Activated CD8-positive, alpha-beta memory T cell treated with anti-CD3 and anti-CD28 coated beads for 4 hours (primary cell): Measurements from ENCODE around the gene PYROXD2.

Source experiments
- DNase-seq, 2 donors: peaks; one replicate each; pipeline ENCODE4 v3.0.0-alpha.2; 2020; ENCODE audit warnings: low read depth in 2 of 2

The PYROXD2 gene

DNA sequence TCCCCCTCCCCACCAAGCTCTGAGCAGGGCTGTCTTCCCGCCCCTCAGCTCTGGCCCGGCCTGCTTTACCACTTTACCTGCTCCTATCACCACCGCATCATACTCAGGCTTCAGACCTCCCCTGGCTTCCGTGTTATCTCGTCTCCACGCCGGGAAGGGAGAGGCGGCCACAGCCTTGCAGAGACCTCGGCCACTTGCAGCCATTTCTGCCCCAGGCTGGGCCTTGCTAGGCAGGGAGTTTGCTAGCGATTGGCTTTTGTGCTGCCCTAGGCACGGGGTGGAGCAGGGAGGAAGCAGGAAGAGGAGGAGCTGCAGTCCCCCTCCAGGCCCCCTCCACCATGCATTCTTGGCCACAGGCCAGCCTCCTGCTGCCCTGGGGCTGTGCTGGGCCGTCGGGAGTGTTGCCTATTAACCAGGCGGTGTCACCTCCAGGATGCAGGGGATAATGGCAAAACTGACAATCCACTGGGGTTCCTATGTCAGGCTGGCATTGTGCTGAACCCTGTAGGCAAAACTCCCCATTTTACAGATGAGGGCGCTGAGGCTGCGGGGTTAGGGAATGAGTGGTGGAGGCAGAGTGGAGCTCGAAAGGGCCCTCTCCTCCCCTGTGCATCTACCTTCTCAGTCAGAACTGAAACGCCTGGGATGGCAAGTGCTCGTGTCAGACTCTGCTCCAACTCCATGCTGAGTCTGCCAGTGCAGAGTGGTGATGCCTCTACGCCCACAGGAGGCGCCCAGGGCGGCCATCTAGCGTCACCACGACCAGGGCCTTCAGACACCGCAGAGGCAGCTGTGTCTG is at the start of gene PYROXD2:
Gene PYROXD2, minus strand, starts transcription at position 251 of the 799 bp plus-strand sequence. Its CDS starts 47 bp downstream, at position 204.
- peak in 1 of 2 donors; percentile 3 for DNase-seq

DNA sequence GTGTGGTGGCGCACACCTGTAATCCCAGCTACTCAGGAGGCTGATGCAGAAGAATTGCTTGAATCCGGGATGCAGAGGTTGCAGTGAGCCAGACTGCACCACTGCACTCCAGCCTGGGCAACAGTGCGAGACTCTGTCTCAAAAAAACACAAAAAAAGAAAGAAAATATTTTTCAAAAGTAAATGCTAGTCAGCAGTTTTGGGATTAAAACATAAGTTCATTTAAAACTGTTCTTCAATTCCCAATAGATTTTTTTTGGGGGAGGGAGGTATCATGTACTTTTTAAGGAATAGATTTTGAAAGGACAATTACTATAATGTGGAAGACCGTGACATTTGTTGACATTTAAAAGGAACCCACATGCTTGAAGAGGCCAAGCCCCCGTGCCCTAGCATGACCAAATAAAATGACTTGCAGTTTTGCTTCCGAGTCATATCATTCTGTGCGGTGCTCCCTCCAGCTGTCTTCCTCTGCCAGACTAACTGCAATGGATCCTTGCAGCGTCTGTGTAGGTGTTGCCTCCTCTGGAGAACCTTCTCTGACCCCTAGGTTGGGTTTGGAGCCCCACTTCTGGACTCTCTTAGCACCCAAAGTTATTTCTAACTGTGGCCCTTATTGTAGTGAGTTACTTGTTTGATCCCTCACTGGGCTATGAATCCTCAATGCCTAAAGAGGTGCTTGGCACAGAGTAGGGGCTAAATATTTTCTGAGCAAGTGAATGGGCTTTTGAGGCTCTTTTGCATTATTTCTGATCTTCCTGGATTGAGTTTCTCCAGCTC is 49.2 kb upstream of the PYROXD2 start:
- no peak for DNase-seq

- no peak for DNase-seq
Observed at GRCh38 chr10:98463016-98463415, 48.0 kb upstream of the PYROXD2 start.

GRCh38 chr10:98461500-98461842 is 46.5 kb upstream of the PYROXD2 start:
- DNase-seq, result no peak

DNA sequence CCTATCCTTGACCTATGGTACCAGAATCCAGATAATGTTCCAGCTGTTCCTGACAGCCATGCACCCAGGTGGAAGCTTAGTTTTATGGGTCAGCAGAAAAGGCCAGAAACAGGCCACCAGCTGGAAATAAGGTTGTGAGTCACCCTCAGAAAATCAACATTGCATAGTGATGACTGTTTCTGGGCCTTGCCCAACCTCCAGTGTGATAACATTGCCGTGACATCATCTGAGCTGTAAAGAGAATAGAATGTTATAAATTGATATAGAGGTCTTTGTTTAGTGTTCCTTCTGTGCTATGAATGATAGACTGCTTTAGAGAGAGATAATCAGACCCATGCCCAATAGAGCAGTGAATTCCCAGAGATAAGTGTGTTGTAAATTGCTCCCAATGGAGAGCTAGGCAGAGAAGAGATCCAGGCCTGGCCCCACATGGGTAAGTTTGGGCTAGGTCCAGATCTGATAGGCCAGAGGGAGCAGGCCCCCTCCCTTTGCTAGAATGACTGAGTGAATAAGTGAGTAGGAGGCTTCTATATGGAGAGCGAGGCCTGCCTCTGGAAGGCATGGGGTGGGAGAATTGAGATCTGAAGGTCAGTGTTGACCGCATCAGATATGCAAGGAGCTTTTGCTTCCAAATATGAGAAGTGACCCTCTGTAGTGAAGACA is 46.0 kb upstream of the PYROXD2 start:
- no peak for DNase-seq

- DNase-seq, result no peak
Observed at GRCh38 chr10:98458809-98459784, 44.1 kb upstream of the PYROXD2 start.

- no peak for DNase-seq
Observed at GRCh38 chr10:98457721-98458120, 42.7 kb upstream of the PYROXD2 start.

- no peak for DNase-seq
Observed at GRCh38 chr10:98456686-98457482, 41.9 kb upstream of the PYROXD2 start.

DNA sequence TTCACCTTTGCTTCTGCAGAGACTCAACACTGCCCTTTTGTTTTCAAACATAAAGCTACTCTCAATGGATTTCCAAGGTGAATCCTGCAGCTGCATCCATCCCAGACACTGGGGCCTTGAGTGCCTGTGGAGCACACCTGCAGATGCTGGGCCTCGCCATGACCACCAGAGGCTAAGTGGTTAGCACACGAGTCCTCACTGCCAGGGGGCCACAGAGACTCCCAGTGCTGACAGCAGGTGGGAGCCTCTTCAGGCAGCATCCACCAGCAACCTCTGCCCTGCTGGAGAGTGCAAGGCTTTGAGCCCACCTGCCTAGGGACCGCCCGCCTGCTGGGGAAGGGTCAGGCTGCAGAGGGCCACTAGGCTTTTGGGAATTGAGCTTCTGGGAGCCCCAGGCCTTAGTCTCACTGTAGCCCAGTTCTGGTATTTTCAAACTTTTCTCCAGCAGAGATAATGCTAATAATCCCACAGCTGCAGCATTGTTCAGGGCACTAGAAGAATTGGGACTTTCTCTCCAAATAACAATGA is 41.1 kb upstream of the PYROXD2 start:
- no peak for DNase-seq

GRCh38 chr10:98453729-98454128 is 38.7 kb upstream of the PYROXD2 start:
- no peak for DNase-seq

GRCh38 chr10:98450618-98451017 is 35.6 kb upstream of the PYROXD2 start:
- DNase-seq, result no peak

DNA sequence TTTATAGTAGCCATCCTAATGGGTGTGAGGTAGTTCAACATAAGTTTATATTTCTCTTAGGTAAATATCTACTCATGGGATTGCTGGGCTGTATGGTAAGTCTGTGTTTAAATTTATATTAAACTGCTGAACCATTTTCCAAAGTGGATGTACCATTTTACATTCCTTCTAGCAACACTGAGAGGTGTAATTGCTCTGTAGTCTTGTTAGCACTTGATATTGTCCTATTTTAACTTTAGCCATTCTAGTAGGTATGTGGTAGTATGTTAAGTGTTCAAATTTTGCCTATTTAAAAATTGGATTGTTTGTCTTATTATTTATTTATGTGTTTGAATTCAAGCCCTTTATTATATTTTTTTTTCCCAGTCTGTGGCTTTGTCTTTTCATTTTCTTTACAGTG is 34.3 kb upstream of the PYROXD2 start:
- DNase-seq, result no peak

DNA sequence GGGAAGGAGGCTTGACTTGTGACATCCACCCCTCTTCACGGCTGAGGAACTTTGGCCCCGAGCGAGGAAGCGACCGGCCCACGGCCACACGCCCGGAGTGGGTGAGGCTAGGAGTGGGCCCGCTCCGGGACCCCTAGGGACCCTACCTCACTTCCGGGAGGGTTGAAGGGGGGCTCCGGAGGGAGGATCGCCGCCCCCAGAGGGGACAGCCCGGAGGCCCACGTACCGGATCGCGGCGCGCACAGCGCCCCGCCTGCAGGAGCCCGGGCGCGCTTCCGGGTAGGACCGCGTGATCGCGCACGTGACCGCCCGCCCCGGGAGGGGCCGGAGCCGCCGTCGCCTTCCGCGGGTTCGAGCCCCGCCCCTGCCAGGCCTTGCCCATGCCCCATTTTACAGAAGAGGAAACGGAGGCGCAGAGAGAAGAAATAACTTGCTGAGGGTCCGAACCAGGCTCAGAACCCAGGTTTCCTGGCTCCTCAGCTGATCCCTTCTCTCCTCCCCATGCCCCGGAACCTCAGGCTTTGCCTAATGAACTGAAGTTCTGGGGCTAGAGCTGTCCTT is 31.8 kb upstream of the PYROXD2 start, which contains the start of gene HPS1:
Gene HPS1, minus strand, starts transcription at position 275 of the 561 bp plus-strand sequence. CDS start 3,695 bp downstream, outside the sequence.
- DNase-seq, result peak; percentile 59 to 70

- peak in 1 of 2 donors; percentile 3 for DNase-seq
Observed at GRCh38 chr10:98446151-98446660, 31.2 kb upstream of the PYROXD2 start.

GRCh38 chr10:98445200-98445812 is 30.3 kb upstream of the PYROXD2 start:
- no peak for DNase-seq

DNA sequence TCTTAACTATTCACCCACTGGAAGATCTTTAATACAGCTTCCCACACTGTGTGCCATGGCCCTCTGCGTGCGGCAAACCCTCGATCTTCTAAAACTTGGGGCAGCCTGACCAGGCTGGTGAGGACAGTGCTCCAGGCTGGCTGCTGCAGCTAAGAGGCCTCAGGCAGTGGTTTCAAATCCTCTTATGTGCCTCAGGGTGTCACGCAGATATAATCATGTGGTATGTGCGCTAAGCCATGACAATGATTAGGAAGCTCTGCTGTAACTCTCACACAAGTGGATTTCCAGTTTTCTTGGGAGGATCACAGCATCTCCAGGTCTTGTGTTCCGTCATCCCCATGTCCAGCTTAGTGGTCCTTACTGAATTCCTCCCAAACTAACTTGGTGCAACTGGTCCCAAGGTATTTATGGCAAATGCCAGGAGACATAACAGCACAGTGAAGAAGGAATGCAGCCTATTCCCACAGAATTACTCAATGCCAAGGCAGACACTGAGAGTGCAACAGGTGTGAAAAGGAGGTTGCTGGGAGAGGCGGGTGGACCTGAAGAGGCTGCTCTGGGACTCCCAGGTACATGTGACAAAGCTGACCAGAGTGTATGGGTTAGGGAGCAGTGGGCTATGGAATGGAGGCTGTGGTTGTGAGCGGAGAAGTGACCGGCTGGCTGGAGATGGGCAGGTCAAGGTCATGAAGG is 29.5 kb upstream of the PYROXD2 start:
- DNase-seq, result no peak

GRCh38 chr10:98438715-98439114 is 23.7 kb upstream of the PYROXD2 start:
- DNase-seq, result no peak

- DNase-seq, result no peak
Observed at GRCh38 chr10:98436704-98437103, 21.7 kb upstream of the PYROXD2 start.
